ES-I3 (cell line): ENCODE measurements around the gene MELTF.
A peak's percentile ranks its signal among the peaks of the same experiment; 100 is the strongest.

Experiments
- H3K36me3 ChIP-seq: 2 replicates; pipeline ENCODE4 v1.6.1; 2013; ENCODE audit warnings: mild to moderate bottlenecking, low read length, control low read depth, moderate library complexity; ENCODE audit not compliant: insufficient read depth
- H3K4me1 ChIP-seq: 2 replicates; pipeline ENCODE4 v1.6.1; 2013; ENCODE audit warnings: mild to moderate bottlenecking, control low read depth, low read length; ENCODE audit not compliant: insufficient read depth
- H3K9ac ChIP-seq: 2 replicates; pipeline ENCODE4 v1.6.1; 2013; ENCODE audit warnings: low read depth, mild to moderate bottlenecking, low read length, moderate library complexity
- H3K9me3 ChIP-seq: 2 replicates; pipeline ENCODE4 v1.6.1; 2013; ENCODE audit warnings: mild to moderate bottlenecking, low read length, moderate library complexity; ENCODE audit not compliant: control insufficient read depth, insufficient read depth

MELTF gene

DNA sequence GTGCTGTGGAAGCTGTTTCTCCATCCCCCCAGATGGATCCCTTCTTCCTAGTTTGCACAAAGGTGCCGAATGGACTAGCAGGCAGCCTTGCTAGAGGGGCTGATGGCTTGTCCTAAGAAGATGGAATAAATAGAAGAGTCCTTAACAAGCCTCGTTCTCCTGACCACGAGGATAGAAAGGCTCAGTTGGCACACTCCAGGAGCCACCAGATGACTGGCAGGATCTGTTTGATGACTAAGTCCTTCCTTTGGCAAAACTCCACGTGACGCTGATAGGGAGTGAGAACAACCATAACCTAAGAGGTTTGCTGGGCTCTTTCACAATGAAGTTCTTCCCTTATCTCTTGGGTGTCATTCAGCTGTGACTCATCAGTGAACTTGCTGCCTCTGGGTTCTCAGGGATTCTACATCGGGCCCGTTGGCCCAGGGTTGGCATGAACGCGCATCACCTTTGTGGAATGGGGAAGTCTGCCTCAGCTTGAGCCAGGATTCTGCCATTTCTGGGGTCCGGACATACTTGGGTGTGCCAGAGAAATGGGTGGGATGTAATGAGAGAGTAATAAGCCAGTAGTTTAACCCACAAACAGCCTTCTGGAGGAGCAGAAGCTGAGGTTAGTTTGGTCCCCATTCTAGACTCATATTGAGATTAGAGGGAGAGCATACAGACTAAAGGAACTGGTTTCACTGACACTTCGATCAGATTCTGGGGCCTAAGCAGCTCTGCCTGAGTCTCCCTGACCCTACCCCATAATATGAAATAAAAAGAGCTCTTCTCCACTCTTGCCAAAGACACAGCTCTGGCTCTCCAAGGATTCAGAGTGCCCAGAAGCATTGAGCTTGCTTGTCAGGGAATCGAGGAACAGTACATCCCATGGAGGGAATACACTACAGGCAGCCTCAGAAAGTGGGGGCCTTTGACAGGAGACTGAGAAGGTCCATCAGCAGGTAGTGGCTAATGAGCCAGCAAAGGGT lies 2.0 kb upstream of the MELTF start:
- H3K9me3 ChIP-seq, result no peaks in the 10 kb centered on the region
- H3K36me3 ChIP-seq, result no peaks in the 10 kb centered on the region
- H3K9ac ChIP-seq, result no peak overlapping the region
- H3K4me1 ChIP-seq, result peaks cover 3% of the 10 kb centered on the region

DNA sequence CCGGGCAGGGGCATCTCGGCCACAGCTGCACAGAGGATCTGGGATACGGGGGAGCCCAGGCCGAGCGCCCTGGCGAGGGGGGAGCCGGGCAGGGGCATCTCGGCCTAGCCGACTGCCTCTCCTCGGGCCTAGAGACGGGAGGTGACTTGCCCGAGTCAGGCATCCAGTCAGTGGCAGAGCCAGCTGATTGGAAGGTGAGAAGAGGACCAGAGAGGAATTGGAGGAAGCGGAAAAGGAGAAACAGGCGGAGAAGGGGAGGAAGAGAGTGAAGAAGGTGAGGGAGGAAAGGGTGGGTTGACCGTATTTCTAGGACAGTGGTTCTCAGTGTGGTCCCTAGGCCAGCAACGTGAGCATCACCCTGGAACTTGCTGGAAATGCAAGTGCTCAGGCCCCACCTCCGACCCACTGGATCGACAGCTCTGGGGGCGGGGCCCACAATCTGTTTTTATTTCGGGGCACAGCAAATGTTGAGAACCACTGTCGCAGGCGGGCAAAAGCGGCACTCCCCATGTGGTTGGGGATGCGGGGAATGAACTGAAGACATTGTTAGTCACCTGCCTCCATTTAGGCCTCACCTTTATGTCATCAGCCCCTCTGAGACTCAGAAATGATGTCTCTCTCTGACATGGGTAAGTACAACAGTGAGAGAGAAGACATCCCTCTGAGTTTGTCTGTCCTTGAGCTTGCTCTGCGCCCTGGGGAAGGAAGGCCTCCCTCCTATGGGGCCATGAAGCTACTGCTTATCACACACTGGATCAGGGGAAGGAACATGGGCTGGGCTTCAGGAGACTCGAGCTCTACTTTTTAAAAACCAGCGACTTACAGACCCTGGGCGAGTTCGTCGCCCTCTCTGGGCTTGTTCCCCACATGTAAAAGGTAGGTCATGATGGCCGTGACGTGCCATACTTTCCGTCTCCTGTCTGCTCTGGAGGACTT lies 1.0 kb upstream of the MELTF start:
- no peaks in the 10 kb centered on the region for H3K36me3 ChIP-seq
- H3K9ac ChIP-seq, result no peak overlapping the region; the same call in 1 of the 2 replicates
- H3K9me3 ChIP-seq, result no peaks in the 10 kb centered on the region
- H3K4me1 ChIP-seq, result peaks cover 3% of the 10 kb centered on the region

- Histone ChIP-seq H3K36me3 (no peaks in the 10 kb centered on the region), H3K9ac (peak overlapping the region; percentile 73; the same call in 1 of the 2 replicates), H3K9me3 (no peaks in the 10 kb centered on the region), H3K4me1 (peaks cover 3% of the 10 kb centered on the region)
Measured at GRCh38 chr3:197028728-197029510, 698 bp downstream of the MELTF start.

- Histone ChIP-seq H3K9me3 (no peaks in the 10 kb centered on the region), H3K9ac (peak overlapping the region; percentile 73; the same call in 1 of the 2 replicates), H3K4me1 (peaks cover 5% of the 10 kb centered on the region), H3K36me3 (no peaks in the 10 kb centered on the region)
Measured at GRCh38 chr3:197027896-197028727, 1.5 kb downstream of the MELTF start.

GRCh38 chr3:197027151-197027895 lies 2.3 kb downstream of the MELTF start:
- no peaks in the 10 kb centered on the region for H3K9me3 ChIP-seq
- H3K36me3 ChIP-seq, result no peaks in the 10 kb centered on the region
- H3K4me1 ChIP-seq, result peaks cover 13% of the 10 kb centered on the region
- H3K9ac ChIP-seq, result no peak overlapping the region

DNA sequence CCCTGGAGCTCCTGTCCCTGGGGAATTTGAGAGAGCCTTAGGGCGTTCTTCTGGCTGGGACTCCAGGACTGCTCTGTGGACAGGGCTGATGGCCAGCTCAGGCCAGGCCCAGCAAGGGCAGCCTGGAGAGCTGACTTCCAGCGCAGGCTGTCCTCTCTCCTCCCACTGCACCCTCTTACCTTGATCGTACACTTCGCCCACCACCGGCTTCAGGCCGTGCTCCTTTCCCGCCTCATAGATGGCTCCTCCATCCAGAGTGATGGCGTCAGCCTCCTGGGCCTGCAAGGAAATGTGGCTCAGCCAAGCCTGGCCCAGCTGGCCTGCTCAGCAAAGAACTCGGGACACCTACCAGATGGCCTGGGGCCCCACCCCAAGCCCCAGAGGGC lies 3.1 kb downstream of the MELTF start:
- Histone ChIP-seq H3K36me3 (no peaks in the 10 kb centered on the region), H3K9ac (no peak overlapping the region), H3K9me3 (no peaks in the 10 kb centered on the region), H3K4me1 (peaks cover 19% of the 10 kb centered on the region)

DNA sequence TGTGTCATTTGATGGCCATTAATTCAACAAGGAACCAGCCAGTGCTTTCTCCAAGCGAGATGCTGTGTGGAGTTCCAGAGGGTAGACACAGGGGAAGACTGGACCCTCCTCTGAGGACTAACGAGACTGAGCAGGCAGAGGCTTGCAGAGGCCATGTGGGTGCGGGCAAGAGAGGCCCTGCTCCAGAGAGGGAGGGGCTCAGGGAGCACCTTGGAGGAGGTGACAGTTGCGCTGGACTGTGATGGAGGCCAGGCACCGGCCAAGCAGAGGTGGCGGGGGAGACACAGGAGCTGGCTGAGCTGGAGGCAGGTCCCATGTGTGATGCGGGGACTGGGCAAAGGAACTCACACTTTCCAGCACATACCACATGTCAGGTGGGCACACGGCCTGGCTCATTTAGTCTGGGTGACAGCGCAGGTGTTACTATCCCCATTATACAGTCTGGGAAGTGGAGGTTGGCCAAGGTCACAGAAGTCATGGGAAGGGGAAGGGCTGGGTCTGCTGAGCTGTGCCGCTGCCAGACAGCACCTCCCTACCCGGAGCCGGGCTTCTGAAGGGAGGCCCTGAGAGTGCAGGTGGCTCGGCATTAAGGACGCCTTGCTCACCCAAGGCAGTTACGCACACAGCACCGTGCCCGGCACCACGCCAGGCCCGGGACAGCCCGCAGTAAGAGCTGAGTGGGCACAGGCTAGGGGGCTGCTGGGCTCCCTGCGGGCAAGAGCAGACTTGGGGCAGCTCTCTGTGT lies 3.7 kb downstream of the MELTF start:
- Histone ChIP-seq H3K9ac (no peak overlapping the region), H3K4me1 (peaks cover 24% of the 10 kb centered on the region), H3K9me3 (no peaks in the 10 kb centered on the region), H3K36me3 (no peaks in the 10 kb centered on the region)

DNA sequence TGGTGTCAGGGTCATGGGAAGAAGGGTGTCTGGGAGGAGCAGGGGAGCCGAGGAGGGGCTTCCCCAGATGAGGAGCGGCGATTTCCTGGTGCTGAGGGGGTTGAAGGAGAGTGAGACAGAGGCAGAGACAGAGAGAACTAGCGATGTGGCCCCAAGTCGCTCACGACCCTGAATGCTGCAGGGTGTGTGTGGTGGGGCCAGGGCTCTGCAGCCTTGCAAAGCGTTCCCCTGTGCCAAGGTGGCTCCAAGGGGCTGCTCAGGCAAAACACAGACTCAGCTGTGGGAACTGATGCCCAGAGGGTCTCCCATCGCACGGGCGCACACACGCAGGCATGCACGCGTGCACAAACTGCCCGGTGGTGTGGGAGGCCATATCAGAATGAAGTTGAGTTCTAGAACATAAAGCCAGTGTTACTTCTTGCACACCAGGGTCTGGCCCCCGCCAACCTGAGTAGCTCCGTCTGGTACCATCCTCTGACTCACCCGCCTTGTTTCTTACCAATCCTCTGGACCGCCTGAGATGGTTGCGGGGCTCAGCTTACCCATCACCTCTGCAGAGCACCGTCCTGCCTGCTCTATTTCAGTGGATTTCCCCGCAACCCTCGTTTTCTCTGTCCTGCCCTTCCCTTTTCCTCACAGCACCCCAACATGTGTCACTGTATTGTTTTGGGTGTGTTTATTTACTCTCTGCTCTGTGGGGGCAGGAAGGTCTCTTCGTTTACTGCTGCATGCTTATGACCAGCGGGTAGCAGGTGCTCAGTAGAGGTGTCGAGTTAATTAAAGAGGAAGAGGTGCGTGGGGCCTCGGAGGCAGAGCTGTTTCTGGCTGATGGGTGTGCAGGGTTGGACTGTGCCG lies 4.5 kb downstream of the MELTF start:
- no peaks in the 10 kb centered on the region for H3K9me3 ChIP-seq
- H3K4me1 ChIP-seq, result peaks cover 22% of the 10 kb centered on the region; the same call in 1 of the 2 replicates
- H3K9ac ChIP-seq, result no peak overlapping the region
- H3K36me3 ChIP-seq, result no peaks in the 10 kb centered on the region

GRCh38 chr3:197023998-197024651 lies 5.5 kb downstream of the MELTF start:
- Histone ChIP-seq H3K9me3 (no peaks in the 10 kb centered on the region), H3K36me3 (no peaks in the 10 kb centered on the region), H3K4me1 (peaks cover 22% of the 10 kb centered on the region; the same call in 1 of the 2 replicates), H3K9ac (no peak overlapping the region)

DNA sequence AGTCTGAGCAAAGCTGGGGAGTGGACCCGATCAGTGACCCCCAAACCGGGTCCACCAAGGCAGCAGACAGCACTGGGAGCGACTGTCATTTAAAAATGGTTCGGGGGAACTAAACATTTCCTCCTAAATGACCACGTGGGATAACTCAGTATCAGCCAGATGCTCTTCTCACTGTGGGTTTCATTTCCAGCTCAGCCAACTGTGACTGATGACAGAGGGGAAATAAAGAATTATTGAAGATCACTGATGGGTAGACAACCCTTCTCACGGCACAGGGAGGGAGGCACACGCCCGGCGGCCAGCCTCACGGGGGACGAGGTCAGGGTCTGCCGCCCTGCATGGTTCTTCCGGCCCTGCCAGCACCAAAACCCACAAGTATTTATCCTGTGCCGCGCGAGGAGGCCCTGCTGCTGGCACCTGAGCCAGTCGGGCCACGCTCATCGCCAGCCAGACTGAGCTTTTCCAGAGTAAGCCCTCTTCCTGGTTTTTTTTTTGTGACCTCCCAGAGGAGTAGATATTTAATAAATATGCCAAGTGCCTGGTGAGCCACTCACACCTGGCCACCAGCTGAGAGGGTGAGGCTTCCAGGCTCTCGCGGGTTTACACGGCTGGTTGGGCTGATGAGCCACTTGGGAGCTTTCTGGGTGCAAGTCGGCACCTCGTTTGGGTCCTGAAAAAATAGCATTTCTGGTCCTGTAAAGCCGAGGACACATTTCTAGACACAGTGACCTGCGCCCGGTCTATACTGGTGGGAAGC lies 6.2 kb downstream of the MELTF start:
- peaks cover 22% of the 10 kb centered on the region; the same call in 1 of the 2 replicates for H3K4me1 ChIP-seq
- H3K36me3 ChIP-seq, result no peaks in the 10 kb centered on the region
- H3K9me3 ChIP-seq, result no peaks in the 10 kb centered on the region
- H3K9ac ChIP-seq, result no peak overlapping the region; the same call in 1 of the 2 replicates
